NCI-H510A (cell line): ENCODE measurements around the gene HIP1.
"Not testable (repeated sequence)": the region's sequence is repeated elsewhere in the genome, so short reads cannot be mapped to it uniquely, and the experiment has no call there.

Source experiments
- DNase-seq: peaks from one replicate; lab custom pipeline; 2025; lab: John Stamatoyannopoulos, UW

HIP1 gene

DNA sequence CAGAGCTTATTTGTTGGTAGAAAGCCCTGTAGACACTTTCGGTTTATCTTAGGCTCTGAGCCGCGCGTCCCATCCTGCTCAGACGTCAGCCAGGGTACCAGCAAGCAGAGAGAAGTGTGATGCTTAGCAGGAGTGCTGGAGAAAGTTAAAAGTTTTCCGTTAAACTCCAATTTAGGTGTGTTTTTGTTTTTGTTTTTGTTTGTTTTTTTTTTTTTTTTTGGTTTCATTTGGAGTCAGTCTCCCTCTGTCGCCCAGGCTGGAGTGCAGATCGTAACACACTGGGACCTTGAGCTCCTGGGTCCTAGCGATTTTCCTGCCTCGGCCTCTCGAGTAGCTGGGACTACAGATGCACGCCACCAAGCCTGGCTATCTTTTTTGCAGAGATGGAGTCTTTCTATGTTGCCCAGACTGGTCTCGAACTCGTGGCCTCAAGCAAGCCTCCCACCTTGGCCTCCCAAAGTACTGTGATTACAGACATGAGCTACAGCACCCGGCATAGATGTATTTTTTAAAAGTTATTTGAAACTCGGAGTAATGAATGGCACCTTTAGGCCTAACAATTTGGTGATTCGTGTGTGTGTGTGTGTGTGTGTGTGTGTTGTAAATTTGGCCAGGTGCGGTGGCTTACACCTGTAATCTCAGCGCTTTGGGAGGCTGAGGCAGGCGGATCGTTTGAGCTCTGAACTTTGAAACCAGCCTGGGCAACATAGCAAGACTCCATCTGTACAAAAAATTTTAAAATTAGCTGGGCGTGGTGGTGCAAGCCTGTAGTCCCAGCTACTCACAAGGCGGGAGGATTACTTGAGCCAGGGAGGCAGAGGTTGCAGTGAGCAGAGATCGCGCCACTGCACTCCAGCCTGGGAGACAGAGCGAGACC, 1.3 kb upstream of the HIP1 start:
- DNase-seq = no peak

GRCh38 chr7:75738975-75739795, 444 bp upstream of the HIP1 start:
- peak; percentile 86 for DNase-seq

DNA sequence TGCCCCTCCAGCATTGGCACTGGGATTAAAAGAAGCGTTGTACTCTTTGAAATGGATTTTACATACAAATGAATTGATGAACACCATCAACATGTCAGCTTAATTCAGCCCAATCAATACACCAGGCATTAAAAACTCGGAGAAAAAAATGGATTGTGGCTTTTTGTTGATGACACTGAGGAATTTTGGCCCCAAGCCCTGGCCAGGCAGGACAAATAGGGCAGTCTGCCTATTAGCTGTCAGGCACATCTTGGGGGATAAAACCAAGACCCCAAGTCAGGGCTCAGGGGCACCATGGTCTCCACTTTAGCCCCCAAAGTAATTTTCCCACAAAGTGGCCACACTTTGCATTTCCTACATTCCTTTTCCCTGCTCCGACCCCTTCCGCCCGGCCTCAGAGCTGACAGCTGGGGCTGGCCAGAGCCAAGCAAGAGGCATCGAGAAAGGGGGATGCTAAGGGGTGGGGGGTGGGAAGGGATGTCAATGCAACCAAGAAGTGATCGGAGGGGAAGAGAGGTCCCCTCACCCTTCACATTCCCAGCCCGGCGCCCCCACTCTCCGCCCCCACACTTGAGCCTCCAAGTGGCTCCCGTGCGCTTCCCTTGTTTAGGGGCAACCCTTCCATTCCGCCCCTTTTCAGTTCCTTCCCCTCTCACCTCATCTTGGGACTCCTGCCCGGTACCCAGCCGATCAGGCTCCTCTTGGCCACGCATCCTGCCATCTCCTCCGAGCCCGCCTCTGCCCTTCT, 711 bp downstream of the HIP1 start:
- DNase-seq = no peak

DNA sequence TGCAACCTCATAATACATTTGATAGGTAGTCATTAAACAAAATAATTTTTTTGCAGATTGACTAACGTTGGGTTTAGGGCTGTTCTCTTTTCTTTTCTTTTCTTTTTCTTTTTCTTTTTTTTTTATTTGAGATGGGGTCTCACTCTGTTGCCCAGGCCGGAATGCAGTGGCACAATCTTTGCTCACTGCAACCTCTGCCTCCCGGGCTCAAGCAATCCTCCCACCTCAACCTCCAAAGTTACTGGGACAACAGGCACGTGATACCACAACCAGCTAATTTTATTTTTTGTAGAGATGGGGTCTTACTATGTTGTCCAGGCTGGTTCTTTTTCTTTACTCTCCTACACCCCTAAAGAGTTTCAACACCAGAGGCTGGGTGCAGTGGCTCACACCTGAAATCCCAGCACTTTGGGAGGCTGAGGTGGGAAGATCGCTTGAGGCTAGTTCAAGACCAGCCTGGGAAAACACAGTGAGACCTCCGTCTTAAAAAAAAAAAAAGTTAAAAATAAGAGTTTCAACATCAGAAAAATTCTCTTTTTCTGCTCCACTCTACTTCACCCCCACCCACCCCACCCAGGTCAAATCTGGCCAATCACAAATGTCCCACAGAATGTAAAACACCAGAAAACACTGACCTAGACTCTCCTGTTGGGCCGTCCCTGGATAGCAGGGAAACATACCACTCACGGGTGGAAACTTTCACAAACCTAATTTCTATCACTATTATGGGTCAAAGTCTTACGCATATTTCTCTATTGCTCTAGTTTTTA, 3.0 kb downstream of the HIP1 start:
- DNase-seq = no peak

GRCh38 chr7:75734586-75735458, 3.9 kb downstream of the HIP1 start:
- no peak for DNase-seq

GRCh38 chr7:75732764-75733630, 5.7 kb downstream of the HIP1 start:
- DNase-seq = no peak

DNA sequence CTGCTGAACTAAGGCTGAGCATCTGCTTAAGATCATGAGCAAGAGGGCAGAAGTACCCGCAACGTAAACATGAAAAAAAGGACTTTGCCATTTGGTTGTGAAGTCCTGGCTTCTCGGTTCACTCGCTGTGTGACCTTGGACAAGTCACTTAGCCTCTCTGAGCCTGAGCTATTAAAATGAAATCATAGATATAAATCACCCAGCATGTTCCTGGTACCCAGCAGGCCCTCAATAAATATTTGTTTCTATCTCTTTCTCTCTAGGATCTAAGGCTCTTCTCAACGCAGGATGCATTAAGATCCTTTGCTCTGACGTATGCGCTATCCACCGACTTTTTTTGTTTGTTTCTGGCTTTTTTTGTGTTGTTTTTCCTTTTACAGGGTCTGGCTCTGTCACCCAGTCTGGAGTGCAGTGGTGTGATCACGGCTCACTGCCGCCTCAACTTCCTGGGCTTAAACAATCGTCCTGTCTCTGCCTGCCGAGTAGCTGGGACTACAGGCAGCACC, 6.7 kb downstream of the HIP1 start:
- DNase-seq = no peak

GRCh38 chr7:75729851-75730274, 8.9 kb downstream of the HIP1 start:
- no peak for DNase-seq

DNA sequence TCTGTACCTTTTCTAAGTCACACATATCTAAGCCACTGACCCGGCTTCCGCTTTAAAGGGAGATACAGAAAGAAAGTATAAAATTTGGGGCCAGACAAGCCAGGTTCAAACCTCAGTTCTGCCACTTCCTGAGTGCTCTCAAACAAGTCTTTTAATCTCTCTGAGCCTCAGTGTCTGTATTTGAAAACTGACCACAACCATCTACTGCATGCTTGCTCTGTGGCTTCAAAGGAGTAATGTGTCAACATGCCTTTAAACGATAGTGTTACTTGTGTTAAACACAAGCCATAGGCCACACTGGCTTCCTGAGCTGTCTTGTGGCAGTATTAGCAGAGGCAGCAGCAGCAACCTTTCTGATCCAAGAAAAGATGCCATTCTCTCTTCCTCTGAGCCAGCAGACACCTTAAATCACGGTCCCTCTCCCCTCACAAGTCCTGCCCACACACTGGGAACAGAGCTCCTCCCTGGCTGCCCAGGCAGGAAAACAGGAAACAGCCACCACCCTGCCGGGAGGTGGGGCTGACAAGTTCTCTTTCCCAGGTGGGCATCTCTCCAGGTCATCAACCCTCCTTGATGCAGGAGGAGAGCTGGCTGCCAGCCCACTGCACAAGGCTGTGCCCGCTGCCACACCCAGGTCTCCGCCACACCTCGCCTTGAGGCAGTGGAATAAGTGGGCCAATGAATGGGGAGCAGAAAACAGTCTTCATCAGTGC, 10.7 kb downstream of the HIP1 start:
- DNase-seq = no peak

DNA sequence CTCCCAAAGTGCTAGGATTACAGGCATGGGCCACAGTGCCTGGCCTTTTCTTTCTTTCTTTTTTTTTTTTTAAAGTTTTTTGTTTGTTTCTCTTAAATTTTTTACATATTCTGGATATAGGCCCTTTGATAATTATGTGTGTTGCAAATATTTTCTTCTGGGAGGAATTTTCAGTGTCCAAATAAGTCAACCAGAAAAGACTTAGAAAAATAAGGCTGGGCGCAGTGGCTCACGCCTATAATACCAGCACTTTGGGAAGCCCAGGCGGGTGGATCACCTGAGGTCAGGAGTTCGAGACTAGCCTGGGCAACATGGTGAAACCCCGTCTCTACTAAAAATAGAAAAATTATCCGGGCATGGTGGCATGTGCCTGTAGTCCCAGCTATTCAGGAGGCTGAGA, 11.4 kb downstream of the HIP1 start:
- DNase-seq = not testable (repeated sequence)

- no peak for DNase-seq
These were observed 13.4 kb downstream of the HIP1 start for GRCh38 chr7:75725306-75725705.

DNA sequence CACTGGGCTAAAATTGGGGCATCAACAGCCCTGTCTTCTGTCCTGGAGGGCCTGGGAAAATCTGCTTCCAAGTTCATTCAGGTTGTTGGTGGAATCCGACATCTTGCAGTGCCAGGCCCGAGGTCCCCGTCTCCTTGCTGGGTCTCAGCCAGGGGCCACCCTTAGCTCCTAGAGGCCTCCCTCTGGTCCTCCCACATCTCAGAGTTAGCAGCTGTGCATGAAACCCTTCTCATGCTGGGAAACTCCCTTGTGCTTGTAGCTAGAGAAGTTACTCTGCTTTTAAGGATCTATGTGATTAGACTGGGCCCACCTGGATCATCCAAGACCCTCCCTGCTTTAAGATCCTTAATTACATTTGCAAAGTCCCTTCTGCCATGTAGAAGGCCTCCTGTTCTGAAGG, 15.3 kb downstream of the HIP1 start:
- no peak for DNase-seq

GRCh38 chr7:75722373-75722772, 16.4 kb downstream of the HIP1 start:
- DNase-seq = no peak

DNA sequence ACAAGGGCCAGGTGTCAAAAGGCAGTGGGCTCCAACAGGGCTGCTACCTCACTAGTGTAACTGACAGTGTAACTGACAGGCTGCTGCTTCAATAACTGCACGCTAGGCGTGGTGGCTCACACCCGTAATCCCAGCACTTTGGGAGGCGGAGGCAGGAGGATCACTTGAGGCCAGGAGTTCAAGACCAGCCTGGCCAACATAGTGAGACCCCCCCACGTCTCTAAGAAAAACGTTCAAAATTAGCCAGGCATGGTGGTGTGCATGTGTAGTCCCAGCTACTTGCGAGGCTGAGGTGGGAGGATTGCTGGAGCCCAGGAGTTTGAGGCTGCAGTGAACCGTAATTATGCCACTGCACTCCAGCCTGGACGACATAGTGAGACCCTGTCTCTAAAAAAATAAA, 16.8 kb downstream of the HIP1 start:
- not testable (repeated sequence) for DNase-seq

DNA sequence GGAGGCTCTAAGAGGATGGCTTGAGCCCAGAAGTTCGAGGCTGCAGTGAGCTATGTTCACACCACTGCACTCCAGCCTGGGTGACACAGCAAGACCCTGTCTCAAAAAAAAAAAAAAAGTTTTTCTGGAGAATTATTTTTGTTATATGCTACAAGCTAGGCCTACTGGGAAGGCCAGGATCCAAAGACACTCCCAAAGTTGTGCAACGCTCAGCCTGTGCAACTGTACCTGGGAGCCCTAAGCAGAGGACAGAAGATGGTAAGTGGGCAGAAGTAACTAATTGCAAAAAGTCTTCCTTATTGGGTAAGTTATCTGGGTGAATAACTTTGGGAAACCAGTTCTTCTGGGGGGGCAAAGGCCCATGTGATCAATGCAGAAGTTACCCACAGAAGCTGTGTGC, 17.3 kb downstream of the HIP1 start:
- no peak for DNase-seq

- no peak for DNase-seq
These were observed 19.1 kb downstream of the HIP1 start for GRCh38 chr7:75719626-75720025.

GRCh38 chr7:75718390-75719031, 20.2 kb downstream of the HIP1 start:
- no peak for DNase-seq

- DNase-seq = not testable (repeated sequence)
These were observed 21.0 kb downstream of the HIP1 start for GRCh38 chr7:75717746-75718145.
